GM18951 (cell line): ENCODE measurements around the gene BABAM2.
"Not testable (repeated sequence)": the region's sequence is repeated elsewhere in the genome, so short reads cannot be mapped to it uniquely, and the experiment has no call there.

Experiments used
- POLR2A ChIP-seq: IDR thresholded peaks from 4 replicates; pipeline ENCODE4 v1.6.1; 2011; ENCODE audit warnings: mild to moderate bottlenecking; ENCODE audit not compliant: insufficient read length, insufficient read depth; ENCODE audit errors: extremely low read depth
- in situ Hi-C: fragments of 300-500 bp; cut with MboI; formaldehyde crosslinking; loops from one replicate; pipeline ENCODE4 v1.12.0; 2022; ENCODE audit warnings: low sequenced_read_pairs, mixed read lengths, inconsistent platforms; ENCODE audit not compliant: unreplicated experiment

The BABAM2 gene

GRCh38 chr2:27993950-27994728, 103.6 kb downstream of the BABAM2 start:
- in situ Hi-C loops, result no loop called here
- TF ChIP-seq POLR2A, result no peak

- in situ Hi-C loops, result no loop called here
- no peak for TF ChIP-seq POLR2A
Measured at GRCh38 chr2:27996156-27996922, 105.8 kb downstream of the BABAM2 start.

- no peak for TF ChIP-seq POLR2A
- in situ Hi-C loops, result no loop called here
Measured at GRCh38 chr2:28000287-28000686, 109.8 kb downstream of the BABAM2 start.

- in situ Hi-C loops, result no loop called here
- TF ChIP-seq POLR2A, result no peak
Measured at GRCh38 chr2:28002181-28002580, 111.7 kb downstream of the BABAM2 start.

- in situ Hi-C loops, result no loop called here
- TF ChIP-seq POLR2A, result no peak
Measured at GRCh38 chr2:28004086-28004485, 113.6 kb downstream of the BABAM2 start.

- no peak for TF ChIP-seq POLR2A
- in situ Hi-C loops, result no loop called here
Measured at GRCh38 chr2:28009732-28010131, 119.2 kb downstream of the BABAM2 start.

GRCh38 chr2:28011322-28011737, 120.8 kb downstream of the BABAM2 start:
- TF ChIP-seq POLR2A, result no peak
- in situ Hi-C loops, result no loop called here

- in situ Hi-C loops, result not testable (repeated sequence)
Measured at GRCh38 chr2:28018474-28018873, 127.9 kb downstream of the BABAM2 start.

- in situ Hi-C loops, result not testable (repeated sequence)
Measured at GRCh38 chr2:28019521-28019920, 129.0 kb downstream of the BABAM2 start.

GRCh38 chr2:28021898-28022297, 131.4 kb downstream of the BABAM2 start:
- in situ Hi-C loops, result no loop called here
- no peak for TF ChIP-seq POLR2A

GRCh38 chr2:28025123-28025522, 134.6 kb downstream of the BABAM2 start:
- no peak for TF ChIP-seq POLR2A
- in situ Hi-C loops, result no loop called here

- in situ Hi-C loops, result not testable (repeated sequence)
Measured at GRCh38 chr2:28026230-28026629, 135.7 kb downstream of the BABAM2 start.

GRCh38 chr2:28028025-28028424, 137.5 kb downstream of the BABAM2 start:
- TF ChIP-seq POLR2A, result no peak
- in situ Hi-C loops, result no loop called here

GRCh38 chr2:28030600-28030999, 140.1 kb downstream of the BABAM2 start:
- no peak for TF ChIP-seq POLR2A
- in situ Hi-C loops, result no loop called here
